H1 (cell line): ENCODE results near the gene ZNF25. TPM values are rescaled to one million over a fixed set of nuclear protein-coding genes. Genes with fewer than 3 reads are reported as not detected.
"Not testable (repeated sequence)": the region's sequence is repeated elsewhere in the genome, so short reads cannot be mapped to it uniquely, and the experiment has no call there.

Experiments used
- CTCF ChIA-PET: fragments of 300-600 bp; sonication (Branson Sonifier 250); formaldehyde crosslinking; loops from one replicate; lab custom pipeline; 2021; ENCODE audit not compliant: partially characterized antibody; lab: Charles Lee
- POLR2A ChIA-PET: fragments of 300-600 bp; sonication (Branson Sonifier 250); formaldehyde crosslinking; loops from one replicate; lab custom pipeline; 2021; ENCODE audit warnings: inconsistent platforms; ENCODE audit not compliant: partially characterized antibody; lab: Charles Lee
- DNase-seq, 2 experiments: peaks; one replicate each; pipeline versions ENCODE4 v3.0.0 to v3.0.0-alpha.2; 2010 to 2022; ENCODE audit warnings: low spot score in 2 of 2, low read depth in 1 of 2, mixed read lengths in 1 of 2
- FAIRE-seq: peaks from 2 replicates; lab custom pipeline; 2011; peaks lifted over from hg19 to GRCh38; lab: Jason Lieb, UNC
- H2AFZ ChIP-seq: 2 replicates; pipeline ENCODE4 v1.8.1; 2012; ENCODE audit warnings: low read length, inconsistent platforms
- H2AK5ac ChIP-seq: 2 replicates; pipeline ENCODE4 v1.6.1; 2013; ENCODE audit warnings: low read depth, low read length
- H2BK120ac ChIP-seq: replicated peaks from 2 replicates; pipeline ENCODE3; 2013; ENCODE audit warnings: low read depth, low read length, inconsistent platforms
- H2BK12ac ChIP-seq: 2 replicates; pipeline ENCODE4 v1.6.1; 2013; ENCODE audit warnings: low read depth, low read length
- H2BK15ac ChIP-seq: 2 replicates; pipeline ENCODE4 v1.6.1; 2013; ENCODE audit warnings: low read length
- H2BK20ac ChIP-seq: 2 replicates; pipeline ENCODE4 v1.6.1; 2013; ENCODE audit warnings: low read length
- H2BK5ac ChIP-seq: 2 replicates; pipeline ENCODE4 v1.6.1; 2013; ENCODE audit warnings: low read depth, low read length
- H3K14ac ChIP-seq: 2 replicates; pipeline ENCODE4 v1.6.1; 2013; ENCODE audit warnings: inconsistent platforms; ENCODE audit not compliant: insufficient read length
- H3K18ac ChIP-seq: 2 replicates; pipeline ENCODE4 v1.6.1; 2013; ENCODE audit warnings: low read length; ENCODE audit errors: extremely low read depth
- H3K23ac ChIP-seq: 2 replicates; pipeline ENCODE4 v1.6.1; 2013; ENCODE audit warnings: inconsistent platforms; ENCODE audit not compliant: insufficient read length
- H3K23me2 ChIP-seq: 2 replicates; pipeline ENCODE4 v1.6.1; 2013; ENCODE audit warnings: low read depth, low read length
- H3K27ac ChIP-seq: 2 replicates; pipeline ENCODE4 v1.6.1; 2011; ENCODE audit warnings: low read depth, low read length, inconsistent platforms
- H3K27me3 ChIP-seq, 4 experiments: replicated peaks in 1 of 4; 1 replicate in 1 of 4; 2 replicates in 3 of 4; pipeline versions ENCODE4 v1.6.1 to v1.8.1; 2011 to 2013; ENCODE audit warnings: low read length in 3 of 4, mild to moderate bottlenecking in 3 of 4, inconsistent platforms in 2 of 4, mixed read lengths in 2 of 4, moderate library complexity in 1 of 4; ENCODE audit not compliant: control insufficient read depth in 3 of 4, insufficient read depth in 3 of 4; ENCODE audit errors: extremely low read depth in 1 of 4
- H3K36me3 ChIP-seq, 4 experiments: 2 replicates each; pipeline versions ENCODE4 v1.6.1 to v1.8.1; 2011 to 2013; ENCODE audit warnings: mild to moderate bottlenecking in 4 of 4, low read length in 3 of 4, moderate library complexity in 2 of 4, control low read depth in 1 of 4, inconsistent platforms in 1 of 4; ENCODE audit not compliant: insufficient read depth in 4 of 4, control insufficient read depth in 2 of 4
- H3K4ac ChIP-seq: replicated peaks from 2 replicates; pipeline ENCODE3; 2013; ENCODE audit warnings: low read length, low read depth, mixed read lengths, inconsistent platforms; ENCODE audit not compliant: insufficient read length
- H3K4me1 ChIP-seq, 4 experiments: replicated peaks in 1 of 4; 1 replicate in 1 of 4; 2 replicates in 3 of 4; pipeline versions ENCODE4 v1.6.1 to v1.8.1; 2011 to 2013; ENCODE audit warnings: low read length in 3 of 4, inconsistent platforms in 2 of 4, mixed read lengths in 1 of 4; ENCODE audit not compliant: insufficient read depth in 4 of 4, control insufficient read depth in 3 of 4
- H3K4me2 ChIP-seq, 2 experiments: 2 replicates each; pipeline versions ENCODE4 v1.6.1 to v1.8.1; 2011 to 2013; ENCODE audit warnings: low read depth in 2 of 2, low read length in 2 of 2, control low read depth in 1 of 2, inconsistent platforms in 1 of 2, mild to moderate bottlenecking in 1 of 2; ENCODE audit not compliant: insufficient read depth in 1 of 2
- H3K4me3 ChIP-seq, 4 experiments: fragments of 200-600, 300-600 bp in 1 of 4; sonication (generic), shearing (Covaris generic), sonication (Bioruptor Twin) in 1 of 4; 2 replicates each; pipeline versions ENCODE4 v1.5.1 to v1.8.1; 2011 to 2016; ENCODE audit warnings: low read length in 4 of 4, low read depth in 3 of 4, control low read depth in 2 of 4, inconsistent platforms in 2 of 4, mild to moderate bottlenecking in 2 of 4, mixed read lengths in 1 of 4, moderate library complexity in 1 of 4; ENCODE audit not compliant: insufficient read depth in 2 of 4; ENCODE audit errors: extremely low read depth in 1 of 4
- H3K56ac ChIP-seq: replicated peaks from 2 replicates; pipeline ENCODE3; 2013; ENCODE audit warnings: low read depth, mild to moderate bottlenecking, mixed read lengths, low read length, inconsistent platforms; ENCODE audit not compliant: insufficient read length
- H3K79me1 ChIP-seq: 2 replicates; pipeline ENCODE4 v1.6.1; 2013; ENCODE audit warnings: low read depth, low read length, control low read depth
- H3K79me2 ChIP-seq, 2 experiments: 2 replicates each; pipeline versions ENCODE4 v1.6.1 to v1.8.1; 2012 to 2013; ENCODE audit warnings: low read length in 2 of 2, mild to moderate bottlenecking in 2 of 2, inconsistent platforms in 1 of 2; ENCODE audit not compliant: insufficient read depth in 2 of 2, control insufficient read depth in 1 of 2
- H3K9ac ChIP-seq, 4 experiments: replicated peaks in 1 of 4; 1 replicate in 1 of 4; 2 replicates in 3 of 4; pipeline versions ENCODE4 v1.6.1 to v1.8.1; 2011 to 2013; ENCODE audit warnings: low read depth in 3 of 4, low read length in 3 of 4, control low read depth in 2 of 4, mild to moderate bottlenecking in 2 of 4, moderate library complexity in 2 of 4, inconsistent platforms in 1 of 4; ENCODE audit errors: extremely low read depth in 1 of 4
- H3K9me3 ChIP-seq, 2 experiments: 2 replicates each; pipeline versions ENCODE4 v1.6.1 to v1.8.1; 2012 to 2013; ENCODE audit warnings: mild to moderate bottlenecking in 2 of 2, moderate library complexity in 2 of 2, control low read depth in 1 of 2, inconsistent platforms in 1 of 2, low read depth in 1 of 2, low read length in 1 of 2, mixed read lengths in 1 of 2; ENCODE audit not compliant: insufficient read depth in 2 of 2
- H4K20me1 ChIP-seq, 2 experiments: replicated peaks in 1 of 2; 2 replicates each; pipeline versions ENCODE3 to v1.8.1; 2011 to 2013; ENCODE audit warnings: inconsistent platforms in 2 of 2, low read length in 2 of 2, mild to moderate bottlenecking in 1 of 2; ENCODE audit not compliant: insufficient read depth in 2 of 2, control insufficient read depth in 1 of 2
- H4K5ac ChIP-seq: 2 replicates; pipeline ENCODE4 v1.6.1; 2013; ENCODE audit warnings: low read length, low read depth, mixed read lengths, inconsistent platforms; ENCODE audit not compliant: insufficient read length
- H4K8ac ChIP-seq: 2 replicates; pipeline ENCODE4 v1.8.0; 2013; ENCODE audit warnings: mild to moderate bottlenecking, moderate library complexity, low read length, inconsistent platforms; ENCODE audit not compliant: insufficient read depth; ENCODE audit errors: extremely low read depth
- H4K91ac ChIP-seq: replicated peaks from 2 replicates; pipeline ENCODE3; 2013; ENCODE audit warnings: low read length, mixed read lengths, inconsistent platforms; ENCODE audit not compliant: insufficient read length
- RXRA ChIP-seq: IDR thresholded peaks from 2 replicates; pipeline ENCODE4 v1.6.1; 2011; ENCODE audit warnings: low read depth, mild to moderate bottlenecking, low read length, moderate library complexity; ENCODE audit not compliant: insufficient read depth
- WGBS, 2 experiments: shearing (Covaris generic) in 1 of 2; methylation state at CpG; one replicate each; pipeline versions ENCODE4 v1.1.6 to v1.1.7; 2013 to 2015; ENCODE audit warnings: low lambda C conversion rate in 2 of 2, mixed read lengths in 2 of 2, inconsistent platforms in 1 of 2, low coverage in 1 of 2, missing lambda C conversion rate in 1 of 2; ENCODE audit not compliant: insufficient replicate concordance in 2 of 2, insufficient coverage in 1 of 2, insufficient read length in 1 of 2; ENCODE audit errors: extremely low coverage in 1 of 2, missing lambda C conversion rate in 1 of 2; 5-methylcytosine and 5-hydroxymethylcytosine counted together
- polyA plus RNA-seq, 7 experiments: library from polyadenylated mRNA; depleted of rRNA in 3 of 7; stranded (reverse) in 5 of 7; unstranded in 2 of 7; fragments of >200 nt in 5 of 7; fragments of 200-250 nt in 2 of 7; gene quantifications; 1 replicate in 5 of 7; 2 replicates in 1 of 7; 4 replicates in 1 of 7; pipeline versions ENCODE4 v1.2.1 to v1.2.3, GENCODE V29; 2011 to 2013; ENCODE audit warnings: missing spikeins in 2 of 7, mixed read lengths in 2 of 7
- total RNA-seq: library from RNA; stranded (reverse); fragmentation: NEBNext Ultra II Directional; extraction: Animal tissue kit (Norgen Biotek cat#: 25700); gene quantifications from 2 replicates; pipeline ENCODE4 v1.2.1, GENCODE V29; 2021

ZNF25 gene
- total and polyA plus RNA-seq, 2 of the 8 experiments (the other 6 are each of a cell fraction or from before 2014, with no cell fraction given): 0.17 to 1.3 TPM

- Histone ChIP-seq H4K5ac (no peak overlapping the region), H3K4me3 (no peak overlapping the region), H3K56ac (no peak overlapping the region), H3K79me2 (no peaks in the 10 kb centered on the region), H3K9ac (no peak overlapping the region), H3K23ac (no peak overlapping the region), H3K14ac (no peak overlapping the region), H2BK5ac (no peak overlapping the region), H4K8ac (no peak overlapping the region), H3K27me3 (no peaks in the 10 kb centered on the region), H2BK15ac (no peak overlapping the region), H2AFZ (no peak overlapping the region), H3K4me2 (no peak overlapping the region), H3K36me3 (no peaks in the 10 kb centered on the region), H2AK5ac (no peak overlapping the region), H2BK120ac (no peak overlapping the region), H2BK12ac (no peak overlapping the region), H3K18ac (no peak overlapping the region), H2BK20ac (no peak overlapping the region), H3K9me3 (peaks cover 15 to 28% of the 10 kb centered on the region in 2 experiments; a peak in 3 of 4 replicates), H3K4me1 (no peaks in the 10 kb centered on the region), H4K91ac (no peak overlapping the region), H3K79me1 (no peaks in the 10 kb centered on the region), H3K27ac (no peak overlapping the region), H3K4ac (no peak overlapping the region), H4K20me1 (no peaks in the 10 kb centered on the region), H3K23me2 (no peaks in the 10 kb centered on the region)
- TF ChIP-seq RXRA: no peak
- DNase-seq (no peak), FAIRE-seq (no peak)
- ChIA-PET POLR2A (no interaction called here), CTCF (interaction anchor here (2.0 kb wide), 1 partner anchor 26 kb away, joined by 7 read pairs; no protein-coding TSS in a partner anchor)
- 94% methylated on average over 4 of the region's 6 CpGs; no CpG with 5 or more reads in 1 of the 2 experiments for WGBS, 2 experiments
Measured at GRCh38 chr10:38003026-38003425, 26.6 kb upstream of the ZNF25 start.

DNA sequence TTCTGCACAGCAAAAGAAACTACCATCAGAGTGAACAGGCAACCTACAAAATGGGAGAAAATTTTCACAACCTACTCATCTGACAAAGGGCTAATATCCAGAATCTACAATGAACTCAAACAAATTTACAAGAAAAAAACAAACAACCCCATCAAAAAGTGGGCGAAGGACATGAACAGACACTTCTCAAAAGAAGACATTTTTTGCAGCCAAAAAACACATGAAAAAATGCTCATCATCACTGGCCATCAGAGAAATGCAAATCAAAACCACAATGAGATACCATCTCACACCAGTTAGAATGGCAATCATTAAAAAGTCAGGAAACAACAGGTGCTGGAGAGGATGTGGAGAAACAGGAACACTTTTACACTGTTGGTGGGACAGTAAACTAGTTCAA is 24.0 kb upstream of the ZNF25 start:
- H2AK5ac ChIP-seq, H4K20me1 ChIP-seq, H2BK120ac ChIP-seq, H2BK12ac ChIP-seq, H3K23me2 ChIP-seq, H3K36me3 ChIP-seq, H3K4ac ChIP-seq, H4K5ac ChIP-seq, H3K79me2 ChIP-seq, H3K14ac ChIP-seq, H3K23ac ChIP-seq, H3K79me1 ChIP-seq, H3K27me3 ChIP-seq, H2BK5ac ChIP-seq, POLR2A ChIA-PET, H2AFZ ChIP-seq, H3K27ac ChIP-seq, H4K8ac ChIP-seq, CTCF ChIA-PET, DNase-seq, H2BK20ac ChIP-seq, H3K4me2 ChIP-seq, FAIRE-seq, H3K9ac ChIP-seq, H3K4me3 ChIP-seq, H3K4me1 ChIP-seq, H4K91ac ChIP-seq, H3K56ac ChIP-seq, H3K18ac ChIP-seq, H2BK15ac ChIP-seq: not testable (repeated sequence)
- H3K9me3 ChIP-seq: peaks cover 11 to 29% of the 10 kb centered on the region in 2 experiments; a peak in 3 of 4 replicates
- 100% methylated on average over 1 of the region's 1 CpG; no CpG with 5 or more reads in 1 of the 2 experiments for WGBS, 2 experiments
